HG02852 (cell line): ENCODE measurements around the gene SLX9.

Source experiments
- ATAC-seq: cut with Tn5 transposase; IDR thresholded peaks from one replicate; pipeline ENCODE4 v1.9.1; 2021; ENCODE audit warnings: mild to moderate bottlenecking, moderate library complexity; ENCODE audit not compliant: unreplicated experiment

The SLX9 gene

DNA sequence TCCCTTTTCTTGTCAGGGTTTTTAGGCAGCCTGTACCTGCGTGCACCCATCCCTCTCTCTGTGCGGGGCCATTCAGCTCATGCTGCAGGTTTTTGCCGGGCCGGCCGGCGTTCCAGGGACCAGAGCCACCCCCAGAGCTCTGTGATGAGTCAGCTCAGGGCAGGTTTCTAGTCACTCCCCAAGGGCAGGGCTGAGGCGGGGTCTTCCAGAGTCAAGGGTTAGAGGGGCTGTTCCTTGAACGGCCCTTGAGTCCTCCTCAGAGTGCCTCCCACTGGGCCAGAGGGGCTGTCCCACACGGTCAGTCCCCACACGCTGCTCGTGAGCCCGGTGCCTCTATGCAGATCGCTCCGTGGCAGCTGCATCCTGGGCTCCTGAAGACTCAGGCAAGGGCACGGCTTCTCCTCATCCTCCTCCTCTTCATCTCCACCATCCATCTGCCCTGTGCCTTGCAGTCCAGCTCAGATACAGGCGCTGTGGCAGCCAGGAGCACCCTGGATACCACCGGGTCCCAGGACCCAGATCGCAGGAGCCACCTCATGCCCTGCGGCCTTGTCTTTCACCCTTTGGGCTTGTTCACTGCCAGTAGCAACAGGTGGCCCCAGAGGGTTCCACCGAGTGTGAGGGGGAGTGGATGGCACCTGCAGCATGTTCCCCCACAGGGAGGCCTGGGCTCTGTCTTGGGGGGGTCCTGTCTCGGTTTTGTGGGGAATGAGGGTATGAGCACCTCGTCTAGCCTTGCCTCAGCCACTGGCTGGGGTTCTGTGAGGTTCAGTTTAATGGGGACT is 17.4 kb downstream of the SLX9 start:
- no peak for ATAC-seq

GRCh38 chr21:44957901-44958451 is 18.1 kb downstream of the SLX9 start:
- no peak for ATAC-seq

- ATAC-seq = no peak
These were observed 18.8 kb downstream of the SLX9 start for GRCh38 chr21:44958471-44959191.

DNA sequence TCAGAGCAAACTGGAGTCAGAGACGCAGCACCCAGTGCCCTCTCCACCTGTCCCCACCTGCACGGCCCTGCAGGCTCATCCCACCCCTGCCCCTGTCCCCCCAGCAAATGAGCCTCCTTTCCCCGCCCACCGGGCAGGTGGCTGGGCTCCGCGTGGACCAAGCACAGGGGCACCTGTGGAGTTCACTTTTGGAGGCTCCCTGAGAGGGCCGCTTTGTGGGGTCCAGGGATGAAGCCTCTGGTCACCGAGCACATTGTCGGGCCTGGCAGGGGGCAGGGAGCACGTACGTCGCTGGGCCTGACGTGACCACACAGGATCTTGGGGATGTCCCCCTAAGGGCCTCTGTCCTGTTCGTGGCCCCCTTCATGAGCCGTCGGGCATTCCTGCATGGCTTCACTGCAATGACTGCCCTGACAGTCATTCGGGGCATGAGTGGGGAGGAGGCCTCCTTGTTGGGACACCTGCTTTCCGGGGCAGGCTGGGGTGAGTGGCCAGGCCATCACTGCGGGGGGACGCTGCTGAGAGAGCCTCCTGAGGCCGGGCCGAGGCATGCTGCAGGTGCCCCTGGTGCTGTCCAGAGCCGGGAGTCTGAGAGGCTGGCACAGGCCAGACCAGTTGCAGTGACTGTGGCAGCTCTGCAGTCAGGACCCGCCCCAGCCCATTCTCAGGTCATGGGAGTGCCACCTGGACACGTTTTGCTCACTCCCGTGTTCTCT is 19.7 kb downstream of the SLX9 start:
- no peak for ATAC-seq

- no peak for ATAC-seq
These were observed 20.6 kb downstream of the SLX9 start for GRCh38 chr21:44960141-44961092.

GRCh38 chr21:44962403-44962966 is 22.7 kb downstream of the SLX9 start:
- ATAC-seq = no peak

DNA sequence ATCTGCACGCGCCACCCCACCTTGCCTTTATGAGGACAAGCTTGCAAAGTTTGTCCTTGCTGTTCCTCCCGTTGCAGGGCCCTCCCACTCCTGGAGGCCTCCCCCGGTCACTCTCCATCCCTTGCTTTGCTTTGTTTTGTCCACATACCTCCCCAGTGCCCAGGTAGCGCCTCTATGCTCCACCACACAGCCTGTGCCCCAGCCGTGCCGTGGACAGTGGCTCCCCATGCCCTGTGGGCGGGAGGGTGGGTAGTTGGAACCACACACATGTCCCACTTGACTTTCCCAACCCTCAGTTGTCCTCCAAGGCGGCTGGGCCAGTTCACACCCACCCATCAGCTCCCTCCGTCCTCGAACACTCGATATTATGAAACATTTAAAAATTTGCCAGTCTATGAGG is 24.6 kb downstream of the SLX9 start:
- no peak for ATAC-seq

DNA sequence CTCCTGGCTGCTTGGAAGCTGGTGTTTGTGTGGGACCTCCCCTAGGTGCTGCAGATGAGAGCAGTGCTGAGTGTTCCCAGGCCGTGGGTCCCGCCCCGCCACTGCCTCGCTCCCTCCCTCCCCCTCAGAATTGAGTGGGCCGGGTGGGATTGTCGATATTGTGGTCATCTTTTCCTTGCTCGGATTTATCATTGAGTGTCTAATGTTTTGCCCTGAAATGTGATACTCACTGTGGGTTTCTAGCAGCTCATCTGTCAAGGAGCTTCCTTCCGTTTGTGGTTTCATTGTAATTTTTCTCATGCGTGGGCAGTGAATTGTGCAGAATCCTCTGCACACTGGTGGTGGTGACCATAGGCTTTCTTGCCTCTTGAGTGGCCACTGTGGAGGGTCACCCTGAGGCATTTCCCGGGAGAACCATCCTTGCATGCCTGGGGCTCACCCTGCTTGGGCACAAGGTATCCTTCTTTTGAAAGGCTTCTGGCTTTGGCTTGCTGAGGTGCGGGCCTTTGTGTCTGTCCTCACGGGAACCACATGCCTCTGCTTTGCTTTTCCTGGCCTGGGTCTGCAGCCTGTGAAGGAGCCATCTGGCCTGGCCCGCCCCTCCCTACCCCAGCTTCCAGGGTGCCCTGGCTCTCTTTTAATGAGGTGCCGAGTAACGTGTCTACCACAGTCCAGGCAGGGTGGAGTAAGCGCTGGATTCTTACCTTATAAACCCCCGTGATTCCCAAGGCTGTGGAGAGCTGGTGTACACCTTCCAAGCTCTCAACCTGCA is 25.6 kb downstream of the SLX9 start:
- no peak for ATAC-seq

- ATAC-seq = no peak
These were observed 26.6 kb downstream of the SLX9 start for GRCh38 chr21:44966135-44967081.

DNA sequence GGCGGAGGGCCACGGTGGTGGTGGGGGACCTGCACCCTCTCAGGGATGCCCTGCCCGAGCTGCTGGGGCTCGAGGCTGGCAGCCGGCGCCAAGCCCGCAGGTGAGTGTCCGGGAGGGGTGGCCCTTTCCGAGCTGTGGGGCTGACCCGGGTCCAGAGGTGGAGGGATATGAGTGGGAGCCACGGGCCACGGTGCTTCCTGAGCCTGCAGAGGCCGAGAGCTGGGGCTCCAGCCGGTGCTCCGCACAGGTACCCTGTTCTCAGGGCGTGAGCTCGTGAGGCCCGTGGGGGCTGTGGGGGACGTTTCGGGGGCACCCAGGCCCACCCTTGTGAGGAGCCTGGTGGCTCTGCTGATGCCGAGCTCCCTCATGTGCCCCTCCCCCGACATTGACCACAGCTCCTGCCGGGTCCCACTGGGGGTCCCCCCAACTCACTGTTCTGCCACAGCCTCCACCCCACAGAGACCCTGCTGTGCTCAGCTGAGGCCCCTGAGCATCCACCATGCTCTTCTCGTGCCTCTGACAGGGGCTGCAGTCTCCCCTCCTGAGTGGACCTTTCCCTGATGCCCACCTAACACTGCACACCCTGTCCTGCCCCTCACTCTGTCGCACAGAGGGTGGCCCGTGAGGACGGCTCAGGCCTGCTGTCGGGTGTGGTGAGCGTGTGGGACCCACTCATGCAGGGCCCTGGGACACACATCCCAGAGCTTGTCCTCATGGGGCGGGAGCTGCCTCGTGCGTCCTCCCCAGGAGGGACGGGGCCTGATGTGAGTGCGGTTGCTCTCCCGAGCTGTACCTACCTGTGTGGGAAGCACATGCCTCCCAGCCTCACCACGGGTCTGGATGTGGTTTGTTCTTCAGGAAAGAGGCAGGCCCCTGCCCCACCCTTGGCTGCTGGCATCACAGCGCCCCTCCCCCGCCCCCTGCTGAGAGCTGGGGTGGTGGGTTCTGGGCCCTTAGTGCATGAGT is 27.5 kb downstream of the SLX9 start:
- no peak for ATAC-seq

DNA sequence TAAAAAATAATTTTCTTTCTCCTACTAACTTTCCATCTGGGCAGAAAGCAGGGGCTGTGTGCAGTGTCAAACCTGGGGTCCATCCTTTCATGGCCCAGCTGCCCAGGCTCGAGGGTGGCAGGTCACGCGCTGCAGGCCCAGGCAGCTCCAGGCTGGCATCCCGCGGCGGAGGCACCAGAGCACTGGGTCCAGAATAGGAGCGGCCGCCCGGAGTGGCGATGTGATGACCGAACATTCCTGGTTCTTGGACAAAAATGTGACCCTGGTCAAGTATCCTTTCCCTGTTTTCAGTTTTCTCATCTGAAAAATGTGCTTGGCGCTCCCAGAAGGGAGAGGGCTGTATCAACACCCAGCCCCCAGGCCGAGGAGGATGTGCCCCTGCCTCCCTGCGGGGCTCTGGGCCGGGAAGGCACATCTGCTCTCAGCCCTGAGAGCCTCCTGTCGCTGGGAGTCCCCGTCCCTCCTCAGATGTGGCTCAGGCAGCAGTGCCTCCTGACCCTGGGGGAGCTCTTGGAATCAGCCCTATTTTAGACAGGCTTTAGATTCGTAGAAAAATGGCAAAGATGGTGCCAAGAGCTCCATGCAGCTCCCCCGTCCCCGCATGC is 29.3 kb downstream of the SLX9 start:
- ATAC-seq = no peak

DNA sequence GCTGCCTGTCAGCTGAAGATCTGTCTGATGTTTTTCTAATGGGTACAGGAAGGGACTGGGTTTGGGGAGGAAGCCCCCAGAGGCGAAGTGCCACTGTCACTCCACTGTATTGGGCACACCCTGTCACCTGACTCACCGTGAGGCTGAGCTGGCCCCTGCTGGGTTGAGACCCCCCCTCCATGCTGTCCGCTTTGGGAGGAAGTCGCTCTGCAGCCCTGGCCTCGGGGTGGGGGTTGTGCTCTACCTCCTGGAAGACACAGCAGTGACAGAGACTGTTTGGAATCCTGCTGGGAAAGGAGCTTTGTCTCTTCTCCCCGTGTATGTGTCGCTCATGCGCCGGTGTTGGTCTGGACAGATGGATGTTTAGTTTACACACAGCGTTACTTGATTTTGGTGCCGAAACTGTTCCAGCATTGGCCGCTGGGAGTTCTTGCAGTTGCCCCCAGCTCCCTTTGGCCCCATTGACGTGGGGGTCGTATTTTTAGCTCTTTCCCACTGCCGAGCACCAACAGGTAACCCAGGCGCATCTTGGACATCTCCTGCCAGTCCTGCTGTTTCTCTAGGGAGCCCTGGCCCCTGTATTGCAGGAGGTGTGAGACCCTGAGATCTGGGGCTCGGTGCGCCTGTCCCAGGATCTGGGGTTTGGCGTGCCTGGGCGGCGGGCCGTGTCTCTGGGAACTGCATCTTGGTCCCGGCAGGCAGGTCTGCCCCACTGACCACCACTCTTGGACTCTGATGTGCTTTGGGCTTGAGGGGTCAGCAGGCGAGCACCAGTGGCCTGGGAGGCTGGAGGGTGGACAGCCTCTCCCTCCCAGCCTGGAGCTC is 30.3 kb downstream of the SLX9 start:
- ATAC-seq = no peak

- ATAC-seq = no peak
These were observed 31.2 kb downstream of the SLX9 start for GRCh38 chr21:44970766-44971671.

GRCh38 chr21:44971672-44971995 is 31.8 kb downstream of the SLX9 start:
- ATAC-seq = no peak

GRCh38 chr21:44972301-44972814 is 32.5 kb downstream of the SLX9 start:
- no peak for ATAC-seq
